Neural cell (in vitro differentiated cells): ENCODE results near the gene NSUN3. TPM values are rescaled to one million over a fixed set of nuclear protein-coding genes. Genes with fewer than 3 reads are reported as not detected.

ENCODE experiments used
- H2AFZ ChIP-seq: fragments of 200-600, 300-800 bp; sonication (generic), shearing (Covaris generic); 2 replicates; pipeline ENCODE4 v1.6.0; 2014; ENCODE audit warnings: low read depth, mild to moderate bottlenecking, antibody characterized with exemption, low read length, moderate library complexity
- H3F3A ChIP-seq: fragments of 200-600 bp; shearing (Covaris generic); 2 replicates; pipeline ENCODE4 v1.6.1; 2016; ENCODE audit warnings: mild to moderate bottlenecking, moderate library complexity, mixed read lengths, antibody characterized with exemption, low read length; ENCODE audit not compliant: insufficient read depth, poor library complexity, severe bottlenecking
- H3K27ac ChIP-seq: fragments of 200-600, 300-800 bp; sonication (generic), shearing (Covaris generic); 2 replicates; pipeline ENCODE4 v1.5.1; 2014; ENCODE audit warnings: mild to moderate bottlenecking, low read length, moderate library complexity
- H3K27me3 ChIP-seq: fragments of 300-800, 200-600 bp; sonication (generic), shearing (Covaris generic); 2 replicates; pipeline ENCODE4 v1.6.0; 2014; ENCODE audit warnings: mild to moderate bottlenecking, low read depth, low read length, moderate library complexity; ENCODE audit not compliant: insufficient read depth
- H3K36me3 ChIP-seq: fragments of 300-800, 200-600 bp; sonication (generic), shearing (Covaris generic); 2 replicates; pipeline ENCODE4 v1.5.1; 2014; ENCODE audit warnings: mild to moderate bottlenecking, antibody characterized with exemption, low read length, moderate library complexity; ENCODE audit not compliant: insufficient read depth
- H3K4me2 ChIP-seq: fragments of 300-800, 200-600 bp; sonication (generic), shearing (Covaris generic); 2 replicates; pipeline ENCODE4 v1.6.0; 2014; ENCODE audit warnings: mild to moderate bottlenecking, low read length
- H3K4me3 ChIP-seq: fragments of 300-800, 200-600 bp; sonication (generic), shearing (Covaris generic); 2 replicates; pipeline ENCODE4 v1.5.1; 2014; ENCODE audit warnings: mild to moderate bottlenecking, low read length, moderate library complexity
- H3K79me2 ChIP-seq: fragments of 200-600 bp; shearing (Covaris generic); replicated peaks from 2 replicates; pipeline ENCODE4 v1.6.0; 2014; ENCODE audit warnings: mild to moderate bottlenecking, low read length, moderate library complexity; ENCODE audit not compliant: insufficient read depth
- H3K9ac ChIP-seq: fragments of 300-800, 200-600 bp; sonication (generic), shearing (Covaris generic); 2 replicates; pipeline ENCODE4 v1.6.1; 2016; ENCODE audit warnings: mild to moderate bottlenecking, low read length, mixed read lengths
- H3K9me2 ChIP-seq: fragments of 200-600 bp; shearing (Covaris generic); 2 replicates; pipeline ENCODE4 v1.6.1; 2016; ENCODE audit warnings: mild to moderate bottlenecking, low read length, mixed read lengths; ENCODE audit not compliant: insufficient read depth
- H3K9me3 ChIP-seq: fragments of 200-600, 300-800 bp; sonication (generic), shearing (Covaris generic); 2 replicates; pipeline ENCODE4 v1.6.1; 2016; ENCODE audit warnings: mild to moderate bottlenecking, mixed run types, low read length, moderate library complexity, mixed read lengths
- H4K20me1 ChIP-seq: fragments of 200-600 bp; shearing (Covaris generic); 2 replicates; pipeline ENCODE4 v1.6.1; 2016; ENCODE audit warnings: mild to moderate bottlenecking, mixed run types; ENCODE audit not compliant: insufficient read depth
- CTCF ChIP-seq: fragments of 450-650 bp; IDR thresholded peaks from 2 replicates; pipeline ENCODE4 v1.5.1; 2014; ENCODE audit warnings: antibody characterized with exemption, mild to moderate bottlenecking, moderate library complexity; ENCODE audit not compliant: poor library complexity, severe bottlenecking
- EP300 ChIP-seq: fragments of 450-650 bp; conservative IDR thresholded peaks from 2 replicates; pipeline ENCODE4 v1.6.1; 2014; ENCODE audit warnings: antibody characterized with exemption, mild to moderate bottlenecking, moderate library complexity; ENCODE audit not compliant: poor library complexity, severe bottlenecking
- EZH2 ChIP-seq: fragments of 200-600, 300-800 bp; shearing (Covaris generic), sonication (generic); IDR thresholded peaks from 2 replicates; pipeline ENCODE4 v1.6.1; 2014; ENCODE audit warnings: antibody characterized with exemption, low read length, borderline replicate concordance, mild to moderate bottlenecking; ENCODE audit not compliant: insufficient read depth, poor library complexity, severe bottlenecking
- MXI1 ChIP-seq: fragments of 450-650 bp; conservative IDR thresholded peaks from 2 replicates; pipeline ENCODE4 v1.6.1; 2014; ENCODE audit warnings: antibody characterized with exemption, mild to moderate bottlenecking; ENCODE audit not compliant: poor library complexity, severe bottlenecking
- POLR2AphosphoS5 ChIP-seq: IDR thresholded peaks from 2 replicates; pipeline ENCODE4 v1.6.1; 2012
- RAD21 ChIP-seq: fragments of 450-650 bp; conservative IDR thresholded peaks from 2 replicates; pipeline ENCODE4 v1.6.1; 2014; ENCODE audit warnings: antibody characterized with exemption, mild to moderate bottlenecking, moderate library complexity
- REST ChIP-seq: IDR thresholded peaks from 2 replicates; pipeline ENCODE4 v1.6.1; 2012; ENCODE audit warnings: borderline replicate concordance
- SMC3 ChIP-seq: fragments of 450-650 bp; conservative IDR thresholded peaks from 2 replicates; pipeline ENCODE4 v1.6.1; 2014; ENCODE audit warnings: antibody characterized with exemption, mild to moderate bottlenecking, moderate library complexity; ENCODE audit not compliant: poor library complexity
- TAF1 ChIP-seq: IDR thresholded peaks from 2 replicates; pipeline ENCODE4 v1.6.1; 2012; ENCODE audit warnings: low read depth
- polyA plus RNA-seq: library from polyadenylated mRNA; depleted of rRNA; stranded (reverse); fragments of >200 nt; gene quantifications from 2 replicates; pipeline ENCODE4 v1.2.3, GENCODE V29; 2014

The NSUN3 gene
- polyA plus RNA-seq, 1 donor from 2014 or later: 10.8 TPM

GRCh38 chr3:94099311-94099710 is 36.5 kb downstream of the NSUN3 start:
- H3K36me3 ChIP-seq: peaks cover 12% of the 10 kb centered on the region
- no peaks in the 10 kb centered on the region for H3K9me2 ChIP-seq
- no peaks in the 10 kb centered on the region for H3F3A ChIP-seq
- H3K4me3 ChIP-seq: no peak overlapping the region
- no peak overlapping the region for H2AFZ ChIP-seq
- H3K9me3 ChIP-seq: no peaks in the 10 kb centered on the region
- H3K4me2 ChIP-seq: no peak overlapping the region
- no peaks in the 10 kb centered on the region for H3K79me2 ChIP-seq
- no peaks in the 10 kb centered on the region for H4K20me1 ChIP-seq
- H3K27ac ChIP-seq: no peak overlapping the region
- TF ChIP-seq RAD21 (no peak), EZH2 (no peak), SMC3 (no peak), TAF1 (no peak), CTCF (no peak), REST (no peak), MXI1 (no peak), EP300 (no peak), POLR2AphosphoS5 (no peak)
- no peak overlapping the region for H3K9ac ChIP-seq
- no peaks in the 10 kb centered on the region for H3K27me3 ChIP-seq

- Histone ChIP-seq H3K9me3 (no peaks in the 10 kb centered on the region), H4K20me1 (no peaks in the 10 kb centered on the region), H2AFZ (no peak overlapping the region), H3K27me3 (no peaks in the 10 kb centered on the region), H3K9me2 (no peaks in the 10 kb centered on the region), H3F3A (no peaks in the 10 kb centered on the region), H3K79me2 (no peaks in the 10 kb centered on the region), H3K9ac (no peak overlapping the region), H3K27ac (no peak overlapping the region), H3K4me2 (no peak overlapping the region), H3K4me3 (no peak overlapping the region), H3K36me3 (peaks cover 6% of the 10 kb centered on the region)
- no peak for TF ChIP-seq CTCF
- no peak for TF ChIP-seq POLR2AphosphoS5
- no peak for TF ChIP-seq SMC3
- no peak for TF ChIP-seq TAF1
- TF ChIP-seq MXI1: no peak
- no peak for TF ChIP-seq REST
- TF ChIP-seq EZH2: no peak
- no peak for TF ChIP-seq EP300
- no peak for TF ChIP-seq RAD21
Observed at GRCh38 chr3:94101860-94102259, 39.0 kb downstream of the NSUN3 start.
